HG03045 (cell line): ENCODE results near the gene WWOX.
A peak's percentile ranks its signal among the peaks of the same experiment; 100 is the strongest.

Experiments used
- ATAC-seq: cut with Tn5 transposase; IDR thresholded peaks from one replicate; pipeline ENCODE4 v1.9.1; 2021; ENCODE audit warnings: mild to moderate bottlenecking, moderate library complexity; ENCODE audit not compliant: unreplicated experiment

WWOX gene

GRCh38 chr16:78455861-78456260 lies 356.4 kb downstream of the WWOX start:
- no peak for ATAC-seq

- no peak for ATAC-seq
Observed at GRCh38 chr16:78458588-78458987, 359.1 kb downstream of the WWOX start.

DNA sequence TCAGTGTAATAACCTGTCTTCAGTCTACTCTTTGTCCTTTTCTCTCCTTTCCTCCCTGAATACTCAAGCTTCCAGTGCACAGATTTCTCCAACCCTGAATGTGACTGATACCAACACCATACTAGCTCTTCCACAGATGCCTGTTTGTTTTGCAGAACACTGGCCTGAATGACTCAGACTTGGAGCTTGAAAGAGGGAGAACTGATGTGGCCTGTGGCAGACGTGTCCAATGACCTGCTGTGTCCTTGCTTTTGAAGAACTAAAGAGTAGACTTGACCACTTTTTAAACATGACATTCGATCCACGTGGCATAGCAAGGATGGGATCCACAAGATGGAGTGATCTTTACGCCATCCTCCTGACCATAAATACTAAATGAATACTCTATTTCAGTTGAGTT lies 361.0 kb downstream of the WWOX start:
- no peak for ATAC-seq

DNA sequence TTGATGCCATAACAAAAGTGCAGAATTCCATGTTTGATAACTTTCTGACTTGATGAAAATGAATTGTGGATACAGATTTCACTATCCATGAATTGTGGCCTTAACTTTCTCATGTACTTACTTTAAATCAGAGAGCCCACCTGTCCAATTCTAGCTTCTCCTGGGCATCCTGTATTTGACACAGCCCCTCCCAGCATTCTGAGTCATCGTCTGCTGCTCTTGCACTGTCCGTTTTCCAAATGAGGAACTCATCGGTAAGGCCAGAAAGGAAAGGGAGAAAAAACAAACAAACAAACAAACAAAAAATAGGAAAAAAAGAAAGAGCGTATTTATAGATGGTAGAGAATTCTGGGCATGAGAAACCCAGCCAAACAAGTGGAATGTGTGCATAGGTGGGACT lies 361.6 kb downstream of the WWOX start:
- no peak for ATAC-seq

GRCh38 chr16:78461496-78462287 lies 362.2 kb downstream of the WWOX start:
- ATAC-seq = no peak

DNA sequence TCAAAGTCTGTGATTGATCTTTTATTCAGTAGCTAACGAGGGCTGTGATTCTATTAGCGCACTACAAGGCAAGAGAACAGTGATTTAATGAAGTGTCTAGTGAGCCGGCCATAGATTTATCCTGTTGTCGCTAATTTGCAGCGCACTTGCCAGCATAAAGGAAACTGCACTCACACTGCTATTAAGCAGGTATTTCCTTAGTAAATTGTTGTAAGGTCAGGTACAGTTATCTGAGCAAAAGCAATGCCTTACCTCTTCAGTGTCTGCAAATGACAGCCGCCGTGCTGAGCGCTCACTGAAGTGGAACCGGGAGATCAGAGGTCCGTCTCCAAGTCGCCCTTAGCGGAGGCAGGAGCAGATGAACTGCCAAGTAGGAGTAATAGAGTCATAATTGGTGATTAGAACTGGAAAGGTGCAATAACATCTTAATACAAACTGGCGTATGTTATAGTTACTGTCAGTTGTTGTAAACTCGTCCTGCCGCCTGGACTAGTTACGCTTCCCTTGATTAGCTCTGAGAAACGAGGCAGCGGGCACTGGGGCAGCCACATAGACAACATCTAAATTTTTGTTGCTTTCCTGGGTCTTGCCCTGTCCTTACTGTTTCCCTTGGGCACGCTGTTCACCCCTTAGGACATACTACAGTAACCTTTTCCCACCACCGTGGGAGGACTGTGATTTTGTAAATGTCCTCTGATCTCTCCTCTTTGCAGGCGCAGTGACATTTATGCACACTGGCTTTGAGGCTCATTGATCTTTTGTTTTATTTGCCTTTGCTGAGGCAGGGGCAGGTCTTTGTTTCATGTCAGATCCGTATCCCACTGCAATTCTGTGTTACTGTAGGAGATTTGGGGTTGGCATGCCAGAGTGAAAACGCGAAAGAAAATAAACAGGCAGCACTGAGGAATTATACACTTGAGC lies 363.1 kb downstream of the WWOX start:
- no peak for ATAC-seq

- ATAC-seq = no peak
Observed at GRCh38 chr16:78463591-78463990, 364.1 kb downstream of the WWOX start.

GRCh38 chr16:78464833-78465232 lies 365.4 kb downstream of the WWOX start:
- ATAC-seq = no peak

DNA sequence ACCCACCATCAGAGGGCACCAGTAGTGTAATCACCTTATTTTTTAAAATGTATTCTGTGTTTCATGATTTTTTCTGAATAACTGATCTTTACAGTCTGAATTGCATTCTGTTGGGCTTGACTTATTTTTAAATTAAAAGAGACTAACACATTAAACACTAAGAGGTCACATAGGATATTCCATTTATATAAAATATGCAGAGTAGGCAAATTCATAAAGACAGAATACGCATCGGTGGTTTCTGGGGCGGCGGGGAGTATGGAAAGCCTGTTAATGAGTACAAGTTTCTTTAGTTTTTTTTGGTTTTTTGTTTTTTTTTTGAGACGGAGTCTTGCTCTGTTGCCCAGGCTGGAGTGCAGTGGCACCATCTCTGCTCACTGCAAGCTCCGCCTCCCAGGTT lies 366.3 kb downstream of the WWOX start:
- no peak for ATAC-seq

GRCh38 chr16:78469787-78470186 lies 370.3 kb downstream of the WWOX start:
- ATAC-seq = no peak

DNA sequence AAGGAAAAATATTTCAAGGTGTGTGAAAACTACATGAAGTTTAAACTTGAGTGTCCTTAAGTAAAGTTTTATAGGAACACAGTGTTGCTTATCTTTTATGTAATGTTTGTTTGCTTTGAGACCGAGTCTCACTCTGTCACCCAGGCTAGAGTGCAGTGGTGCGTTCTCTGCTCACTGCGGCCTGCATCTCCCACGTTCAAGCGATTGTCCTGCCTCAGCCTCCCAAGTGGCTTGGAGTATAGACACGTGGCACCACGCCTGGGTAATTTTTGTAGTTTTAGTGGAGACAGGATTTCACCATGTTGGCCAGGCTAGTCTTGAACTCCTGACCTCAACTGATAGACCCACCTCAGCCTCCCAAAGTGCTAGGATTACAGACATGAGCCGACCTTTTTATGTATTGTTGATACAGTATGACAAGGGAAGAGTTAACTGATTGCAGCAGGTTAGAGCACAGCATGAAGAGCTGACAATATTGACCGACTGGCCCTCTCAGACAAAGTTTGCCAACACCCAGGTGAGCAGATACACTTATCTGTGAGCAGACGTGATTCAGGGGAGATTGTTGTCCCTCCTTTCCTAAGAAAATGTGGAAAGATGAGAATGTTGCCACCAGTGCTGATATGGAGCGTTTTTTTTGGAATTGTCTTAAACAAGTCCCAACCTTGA lies 373.7 kb downstream of the WWOX start:
- no peak for ATAC-seq

DNA sequence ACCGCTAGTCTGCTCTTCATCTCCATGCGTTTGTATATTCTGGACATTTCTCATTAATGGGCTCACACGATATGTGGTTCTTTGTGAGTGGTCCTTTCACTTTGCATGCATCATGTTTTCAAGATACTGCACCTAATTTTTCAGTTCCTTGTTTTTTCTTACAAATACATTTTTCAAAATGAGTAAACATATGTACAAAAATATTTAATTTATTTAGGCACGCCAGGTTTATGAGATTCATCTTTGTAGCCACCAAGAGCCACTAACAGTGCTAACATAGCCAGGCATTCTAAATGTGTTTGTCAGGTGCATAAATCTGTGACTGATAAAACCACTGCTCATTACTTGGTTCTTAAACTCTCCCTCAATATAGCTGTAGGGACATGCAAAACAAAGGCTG lies 375.3 kb downstream of the WWOX start:
- peak; percentile 64 for ATAC-seq

GRCh38 chr16:78476615-78477014 lies 377.2 kb downstream of the WWOX start:
- no peak for ATAC-seq

DNA sequence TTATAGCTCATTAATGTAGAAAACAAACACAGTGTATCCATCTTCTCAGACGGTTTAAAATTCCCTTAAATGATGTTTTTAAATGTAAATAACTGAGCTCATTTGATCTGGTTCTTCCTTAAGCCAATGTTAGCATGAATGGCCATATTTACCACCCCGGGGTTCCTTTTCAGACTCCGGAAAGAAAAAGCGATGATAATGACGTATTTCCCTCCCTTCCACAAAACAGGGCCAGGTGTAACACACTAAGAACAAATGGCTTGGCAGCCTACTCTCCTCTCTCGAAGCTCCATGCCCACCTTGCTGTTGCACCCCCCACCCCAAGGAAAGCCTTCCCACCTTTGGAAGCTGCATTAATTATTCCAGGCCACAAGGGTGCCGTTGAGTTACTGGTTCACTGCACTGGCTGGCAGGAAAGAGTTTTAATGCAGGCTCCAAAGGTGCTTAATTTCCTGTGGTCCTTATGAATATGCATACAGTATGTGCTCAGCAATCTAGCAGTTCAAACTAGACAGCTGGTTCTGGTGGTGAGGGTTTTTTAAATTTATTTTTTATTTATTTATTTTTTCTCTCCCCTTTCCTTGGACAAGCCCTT lies 378.9 kb downstream of the WWOX start:
- ATAC-seq = no peak

- no peak for ATAC-seq
Observed at GRCh38 chr16:78479723-78480122, 380.3 kb downstream of the WWOX start.

- ATAC-seq = no peak
Observed at GRCh38 chr16:78480588-78480987, 381.1 kb downstream of the WWOX start.

GRCh38 chr16:78483124-78483992 lies 383.9 kb downstream of the WWOX start:
- ATAC-seq = no peak

- ATAC-seq = no peak
Observed at GRCh38 chr16:78484509-78485058, 385.1 kb downstream of the WWOX start.

DNA sequence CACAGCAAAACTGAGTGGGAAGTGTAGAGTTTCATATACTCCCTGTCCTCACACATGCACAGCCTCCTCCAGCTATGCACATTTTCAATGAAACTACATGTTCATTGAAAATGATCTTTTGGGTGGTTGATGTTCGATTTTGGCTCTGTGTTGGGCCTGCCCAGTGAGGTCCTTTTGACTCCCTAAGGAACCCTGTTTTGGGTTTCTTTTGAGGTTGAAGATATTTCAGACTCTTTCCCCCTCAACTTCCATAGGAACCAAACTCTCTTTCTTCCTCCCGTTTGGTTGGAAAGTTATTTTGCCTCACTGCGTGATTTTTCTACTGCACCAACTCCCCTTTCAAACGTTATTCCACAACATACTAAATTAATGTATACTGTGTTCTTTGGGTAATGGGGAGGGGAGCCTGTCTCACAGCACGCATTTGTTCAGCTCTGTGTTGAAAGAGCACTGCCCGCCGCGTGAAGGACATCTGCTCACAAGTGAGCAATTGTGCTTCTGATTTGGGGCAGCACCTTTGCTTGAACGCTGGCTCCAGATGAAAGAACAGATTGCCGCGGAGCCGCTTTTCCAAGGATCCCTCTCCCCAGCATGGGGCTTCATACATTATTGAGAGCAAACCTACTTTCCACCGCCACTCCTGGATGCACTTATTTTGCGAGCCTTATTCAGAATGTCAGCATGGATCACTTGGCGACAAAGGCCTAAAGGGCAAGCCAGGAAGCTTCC lies 385.9 kb downstream of the WWOX start:
- no peak for ATAC-seq
